NCI-H2196 treated with DMSO at 0.1 percent for 48 hours (cell line): ENCODE data around the gene LPIN2.
"Not testable (repeated sequence)": the region's sequence is repeated elsewhere in the genome, so short reads cannot be mapped to it uniquely, and the experiment has no call there.

ENCODE experiments used
- DNase-seq: peaks from one replicate; lab custom pipeline; 2025; ENCODE audit not compliant: unreplicated experiment; lab: John Stamatoyannopoulos, UW

The LPIN2 gene

GRCh38 chr18:3008541-3008940, 4.4 kb downstream of the LPIN2 start:
- no peak for DNase-seq

- DNase-seq: no peak
Observed at GRCh38 chr18:3007491-3007890, 5.5 kb downstream of the LPIN2 start.

DNA sequence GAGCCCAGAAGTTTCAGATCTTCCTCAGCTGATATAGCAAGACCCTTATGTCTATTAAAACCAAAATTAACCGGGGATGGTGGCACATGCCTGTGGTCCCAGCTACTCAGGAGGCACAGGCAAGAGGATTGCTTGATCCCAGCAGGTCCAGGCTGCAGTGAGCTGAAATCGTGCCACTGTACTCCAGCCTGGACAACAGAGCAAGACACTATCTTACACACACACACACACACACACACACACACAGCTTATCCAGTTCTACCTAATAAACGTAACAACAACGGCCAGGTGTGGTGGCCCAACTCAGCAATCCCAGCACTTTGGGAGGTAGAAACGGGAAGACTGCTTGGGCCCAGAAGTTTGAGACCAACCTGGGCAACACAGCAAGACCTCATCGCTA, 7.5 kb downstream of the LPIN2 start:
- DNase-seq: no peak

DNA sequence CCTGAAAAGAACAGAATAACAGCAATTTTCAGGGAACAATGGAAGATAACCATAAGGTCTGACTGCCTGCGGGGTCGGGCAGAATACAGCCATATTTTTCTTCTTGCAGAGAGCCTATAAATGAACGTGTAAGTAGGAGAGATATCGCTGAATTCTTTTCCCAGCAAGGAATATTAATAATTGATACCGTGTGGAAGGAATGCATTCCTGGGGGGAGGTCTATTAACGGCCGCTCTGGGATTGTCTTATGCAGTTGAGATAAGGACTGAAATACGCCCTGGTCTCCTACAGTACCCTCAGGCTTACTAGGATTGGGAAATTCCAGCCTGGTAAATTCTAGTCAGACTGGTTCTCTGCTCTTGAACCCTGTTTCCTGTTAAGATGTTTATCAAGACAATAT, 9.2 kb downstream of the LPIN2 start:
- not testable (repeated sequence) for DNase-seq

- DNase-seq: no peak
Observed at GRCh38 chr18:3002732-3003131, 10.2 kb downstream of the LPIN2 start.

DNA sequence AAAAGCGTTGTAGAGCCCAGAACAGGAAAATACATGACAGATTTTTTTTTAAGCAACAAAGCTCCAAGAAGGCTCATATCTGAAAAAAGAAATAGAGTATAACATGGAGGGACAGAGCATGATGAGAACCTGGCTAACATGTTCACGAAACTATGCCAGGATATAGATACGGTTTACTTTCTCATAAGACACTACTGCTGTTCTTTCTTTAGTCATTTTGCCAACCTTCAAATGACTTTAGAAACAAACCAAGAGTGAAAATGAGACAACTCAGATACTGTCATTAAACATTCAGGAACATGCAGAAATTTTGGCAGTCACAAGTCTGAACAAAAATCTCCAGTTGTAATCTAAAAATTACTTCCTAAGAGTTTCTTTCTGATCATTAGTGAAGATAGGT, 14.3 kb downstream of the LPIN2 start:
- no peak for DNase-seq

DNA sequence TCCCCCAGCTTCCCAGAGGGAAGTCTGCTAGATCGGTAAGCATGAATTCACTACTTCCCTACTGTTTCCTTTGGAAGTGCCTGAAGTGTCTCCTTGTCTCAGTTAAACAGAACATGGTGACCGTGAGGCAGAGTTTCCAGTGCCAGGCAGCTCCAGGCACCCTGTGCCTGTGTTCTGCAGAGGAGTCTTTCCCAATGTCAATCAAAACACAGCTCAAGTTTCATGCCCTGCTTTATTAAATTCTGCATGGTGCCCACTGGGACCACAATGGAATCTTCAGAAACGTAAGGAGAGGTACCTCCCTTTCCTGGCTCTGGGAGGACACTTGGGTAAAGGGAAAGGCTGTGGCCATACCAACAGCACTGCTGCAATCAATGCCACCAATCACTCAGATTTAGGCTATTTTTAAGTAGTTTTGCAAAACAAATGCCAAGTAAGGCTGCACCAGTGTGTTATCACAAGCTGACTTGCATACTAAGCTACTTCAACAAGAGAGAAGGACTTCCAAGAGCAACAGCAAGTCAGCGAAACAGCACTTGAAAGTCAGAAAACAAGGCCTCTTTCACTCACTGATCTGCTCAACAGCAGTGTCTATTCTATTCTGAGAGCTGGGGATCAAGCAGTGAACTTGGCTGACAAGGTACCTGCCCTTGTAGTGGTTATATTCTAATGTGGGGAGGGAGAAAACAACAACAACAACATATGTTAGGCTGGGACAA, 14.9 kb downstream of the LPIN2 start:
- no peak for DNase-seq

DNA sequence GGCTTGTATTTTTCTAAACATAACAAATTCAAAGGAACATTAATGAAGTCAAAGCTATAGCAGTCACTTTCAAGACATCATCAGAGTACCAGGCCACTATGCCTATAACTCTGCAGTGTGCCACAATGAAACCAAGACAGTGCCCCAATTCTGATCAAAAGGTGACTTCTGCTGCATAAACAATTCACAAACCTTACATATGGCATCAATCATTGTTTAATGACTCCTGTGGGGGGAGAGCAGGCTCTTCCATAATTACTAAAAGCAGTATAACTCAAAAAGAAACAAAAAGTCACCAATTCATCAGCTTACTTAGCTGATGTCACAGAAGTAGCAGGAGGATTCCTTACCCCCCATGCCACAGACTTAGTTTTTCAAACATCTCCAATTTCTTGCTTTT, 15.5 kb downstream of the LPIN2 start:
- no peak for DNase-seq

- no peak for DNase-seq
Observed at GRCh38 chr18:2994603-2995432, 18.1 kb downstream of the LPIN2 start.

DNA sequence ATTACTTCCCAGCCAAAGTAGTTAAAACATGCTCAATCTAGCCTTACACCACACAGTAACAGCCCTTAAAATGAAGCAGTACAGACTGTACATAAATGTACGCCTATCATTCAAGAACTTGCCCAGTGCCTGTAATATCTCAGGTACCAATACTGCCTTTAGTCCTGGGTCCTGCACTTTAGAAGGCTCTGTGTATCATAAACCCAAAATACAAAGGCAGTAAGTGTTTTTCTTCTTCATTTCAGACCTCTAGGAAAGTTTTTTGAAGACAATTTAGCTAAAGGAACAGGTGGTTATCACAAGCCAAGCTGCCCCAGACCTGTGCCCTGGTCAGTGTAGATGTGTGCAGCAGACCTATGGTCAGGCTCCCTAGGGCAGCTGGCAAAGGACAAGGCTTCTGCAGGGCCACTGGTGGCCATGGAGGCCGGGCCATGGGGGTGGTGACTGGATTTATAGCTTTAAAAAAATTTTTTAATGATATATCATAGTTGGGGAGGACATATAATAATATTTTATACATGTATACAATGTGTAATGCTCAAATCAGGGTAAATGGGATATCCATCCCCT, 18.8 kb downstream of the LPIN2 start:
- DNase-seq: no peak

- no peak for DNase-seq
Observed at GRCh38 chr18:2992995-2993877, 19.7 kb downstream of the LPIN2 start.

GRCh38 chr18:2990956-2991640, 21.8 kb downstream of the LPIN2 start:
- DNase-seq: no peak

DNA sequence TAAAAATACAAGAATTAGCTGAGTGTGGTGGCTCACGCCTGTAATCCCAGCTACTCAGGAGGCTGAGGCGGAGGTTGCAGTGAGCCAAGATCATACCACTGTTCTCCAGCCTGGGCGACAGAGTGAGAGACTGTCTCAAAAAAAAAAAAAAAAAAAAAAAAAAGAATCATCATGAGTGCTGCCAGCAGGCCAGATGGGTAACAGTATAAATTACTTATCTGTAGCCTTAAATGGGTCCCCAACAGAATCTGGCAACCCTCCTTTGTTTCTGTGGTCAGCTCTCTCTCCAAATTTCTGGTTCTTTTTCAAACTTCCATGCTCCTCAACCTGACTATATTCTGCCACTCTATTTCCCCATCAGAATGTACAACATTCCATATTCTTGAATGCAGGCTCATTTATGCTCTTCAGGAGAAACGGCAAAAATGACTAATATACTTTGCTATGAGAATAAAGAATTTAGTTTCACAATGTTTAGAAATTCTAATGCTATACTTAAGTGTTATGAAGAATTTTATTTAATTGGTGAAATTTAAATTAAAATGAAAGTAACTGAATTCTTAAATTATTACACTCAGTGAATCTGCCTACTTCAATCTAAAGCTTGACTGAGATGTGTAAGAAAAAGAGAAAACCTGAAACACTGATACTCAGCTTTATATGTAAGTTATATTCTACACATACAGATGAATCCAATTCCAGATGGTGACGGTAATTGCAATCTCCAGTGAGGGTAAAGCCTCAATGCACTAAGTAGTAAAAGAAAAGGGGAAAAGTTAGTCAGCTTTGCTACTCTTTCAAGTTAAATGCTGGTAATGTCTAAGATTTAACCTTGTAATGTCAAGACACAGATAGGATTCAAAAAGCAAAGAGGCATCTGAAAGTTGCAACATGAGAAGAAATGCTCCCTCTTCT, 24.8 kb downstream of the LPIN2 start:
- DNase-seq: no peak

GRCh38 chr18:2986150-2986865, 26.6 kb downstream of the LPIN2 start:
- DNase-seq: no peak

GRCh38 chr18:2985628-2986027, 27.3 kb downstream of the LPIN2 start:
- DNase-seq: no peak

GRCh38 chr18:2984703-2985261, 28.2 kb downstream of the LPIN2 start:
- DNase-seq: no peak

GRCh38 chr18:2984091-2984490, 28.9 kb downstream of the LPIN2 start:
- DNase-seq: no peak

GRCh38 chr18:2983296-2983695, 29.6 kb downstream of the LPIN2 start:
- DNase-seq: no peak
